Esophagus squamous epithelium (tissue), 5 donors: Measurements from ENCODE around the gene CLPTM1L. TPM values are rescaled to one million over a fixed set of nuclear protein-coding genes. Genes with fewer than 3 reads are reported as not detected.

Experiments
- DNase-seq: peaks from one replicate; lab custom pipeline; 2025; lab: John Stamatoyannopoulos, UW
- H3K27ac ChIP-seq, 4 donors: fragments of 200-600 bp; sonication (generic); one replicate each; pipeline ENCODE4 v1.5.1; 2016 to 2019; ENCODE audit warnings: mild to moderate bottlenecking in 1 of 4
- H3K27me3 ChIP-seq, 4 donors: fragments of 200-600 bp; sonication (generic); 1 replicate in 3 of 4; 2 replicates in 1 of 4; pipeline versions ENCODE4 v1.5.1 to v1.6.0; 2017 to 2021; ENCODE audit warnings: antibody characterized with exemption in 1 of 4
- H3K36me3 ChIP-seq, 3 donors: fragments of 200-600 bp; sonication (generic); one replicate each; pipeline ENCODE4 v1.5.1; 2016 to 2019
- H3K4me1 ChIP-seq, 3 donors: fragments of 200-600 bp; sonication (generic); one replicate each; pipeline ENCODE4 v1.5.1; 2017 to 2019
- H3K4me3 ChIP-seq, 4 donors: fragments of 200-600 bp; sonication (generic); 1 replicate in 3 of 4; 2 replicates in 1 of 4; pipeline ENCODE4 v1.5.1; 2016 to 2019; ENCODE audit warnings: mild to moderate bottlenecking in 2 of 4, moderate library complexity in 1 of 4
- H3K9me3 ChIP-seq, 3 donors: fragments of 200-600 bp; sonication (generic); one replicate each; pipeline ENCODE4 v1.5.1; 2016 to 2019
- POLR2A ChIP-seq, 4 donors: fragments of 450-650 bp; IDR thresholded peaks; one replicate each; pipeline ENCODE4 v1.6.1; 2017; ENCODE audit warnings: antibody characterized with exemption in 4 of 4, mild to moderate bottlenecking in 4 of 4, moderate library complexity in 3 of 4
- WGBS, 2 donors: methylation state at CpG; one replicate each; pipeline ENCODE4 v1.1.5; 2018; 5-methylcytosine and 5-hydroxymethylcytosine counted together
- intact Hi-C: fragments of 100-400 bp; cut with DNase I; formaldehyde crosslinking; loops from one replicate; pipeline ENCODE4 v1.15.0; 2022
- total RNA-seq, 4 donors: library from RNA; depleted of rRNA; stranded (reverse); fragments of >200 nt; gene quantifications; one replicate each; pipeline ENCODE4 v1.1.0, GENCODE V29; 2016
- TF ChIP-seq, protein P1 (sequence below), 6 experiments: fragments of 450-650 bp in 4 of 6; fragments of 200-600 bp in 2 of 6; sonication (generic) in 2 of 6; IDR thresholded peaks; one replicate each; pipeline ENCODE4 v1.5.1; 2016 to 2019; ENCODE audit warnings: antibody characterized with exemption in 6 of 6, mild to moderate bottlenecking in 4 of 6, moderate library complexity in 4 of 6
- donor health status: DM: yes; HTN: yes; CAD: no.

The CLPTM1L gene
- total RNA-seq, 4 donors from 2014 or later, result 42.8 to 75.2 (median 65.1) TPM

- Histone ChIP-seq H3K4me3 (no peak overlapping the region), H3K36me3 (no peaks in the 10 kb centered on the region), H3K9me3 (no peaks in the 10 kb centered on the region), H3K27me3 (peaks cover 0 to 80% (median 0%) of the 10 kb centered on the region in 4 donors), H3K27ac (no peak overlapping the region), H3K4me1 (peaks cover 4 to 15% (median 9%) of the 10 kb centered on the region in 3 donors)
- intact Hi-C loops, result no loop called here
- TF ChIP-seq, protein P1, sequence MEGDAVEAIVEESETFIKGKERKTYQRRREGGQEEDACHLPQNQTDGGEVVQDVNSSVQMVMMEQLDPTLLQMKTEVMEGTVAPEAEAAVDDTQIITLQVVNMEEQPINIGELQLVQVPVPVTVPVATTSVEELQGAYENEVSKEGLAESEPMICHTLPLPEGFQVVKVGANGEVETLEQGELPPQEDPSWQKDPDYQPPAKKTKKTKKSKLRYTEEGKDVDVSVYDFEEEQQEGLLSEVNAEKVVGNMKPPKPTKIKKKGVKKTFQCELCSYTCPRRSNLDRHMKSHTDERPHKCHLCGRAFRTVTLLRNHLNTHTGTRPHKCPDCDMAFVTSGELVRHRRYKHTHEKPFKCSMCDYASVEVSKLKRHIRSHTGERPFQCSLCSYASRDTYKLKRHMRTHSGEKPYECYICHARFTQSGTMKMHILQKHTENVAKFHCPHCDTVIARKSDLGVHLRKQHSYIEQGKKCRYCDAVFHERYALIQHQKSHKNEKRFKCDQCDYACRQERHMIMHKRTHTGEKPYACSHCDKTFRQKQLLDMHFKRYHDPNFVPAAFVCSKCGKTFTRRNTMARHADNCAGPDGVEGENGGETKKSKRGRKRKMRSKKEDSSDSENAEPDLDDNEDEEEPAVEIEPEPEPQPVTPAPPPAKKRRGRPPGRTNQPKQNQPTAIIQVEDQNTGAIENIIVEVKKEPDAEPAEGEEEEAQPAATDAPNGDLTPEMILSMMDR (IDR thresholded peaks at IDR 0.05), result no peak
- TF ChIP-seq POLR2A (IDR thresholded peaks at IDR 0.05), result no peak
- 87 to 92% methylated on average over 4 of the region's 4 CpGs for WGBS, 2 donors
- DNase-seq, result no peak
Measured at GRCh38 chr5:1297243-1297642, 47.7 kb downstream of the CLPTM1L start.

- H3K36me3 ChIP-seq, result no peaks in the 10 kb centered on the region
- TF ChIP-seq, protein P1 (IDR thresholded peaks at IDR 0.05), result no peak
- no peak for TF ChIP-seq POLR2A (IDR thresholded peaks at IDR 0.05)
- intact Hi-C loops, result no loop called here
- H3K27ac ChIP-seq, result no peak overlapping the region
- peak overlapping the region in 1 of 4 donors; percentile 52 for H3K4me3 ChIP-seq
- 61 to 70% methylated on average over 4 to 14 of the region's 22 CpGs for WGBS, 2 donors
- no peaks in the 10 kb centered on the region for H3K9me3 ChIP-seq
- peaks cover 4 to 15% (median 9%) of the 10 kb centered on the region in 3 donors for H3K4me1 ChIP-seq
- peaks cover 0 to 90% (median 0%) of the 10 kb centered on the region in 4 donors for H3K27me3 ChIP-seq
- DNase-seq, result no peak
Measured at GRCh38 chr5:1295650-1296037, 49.3 kb downstream of the CLPTM1L start.

DNA sequence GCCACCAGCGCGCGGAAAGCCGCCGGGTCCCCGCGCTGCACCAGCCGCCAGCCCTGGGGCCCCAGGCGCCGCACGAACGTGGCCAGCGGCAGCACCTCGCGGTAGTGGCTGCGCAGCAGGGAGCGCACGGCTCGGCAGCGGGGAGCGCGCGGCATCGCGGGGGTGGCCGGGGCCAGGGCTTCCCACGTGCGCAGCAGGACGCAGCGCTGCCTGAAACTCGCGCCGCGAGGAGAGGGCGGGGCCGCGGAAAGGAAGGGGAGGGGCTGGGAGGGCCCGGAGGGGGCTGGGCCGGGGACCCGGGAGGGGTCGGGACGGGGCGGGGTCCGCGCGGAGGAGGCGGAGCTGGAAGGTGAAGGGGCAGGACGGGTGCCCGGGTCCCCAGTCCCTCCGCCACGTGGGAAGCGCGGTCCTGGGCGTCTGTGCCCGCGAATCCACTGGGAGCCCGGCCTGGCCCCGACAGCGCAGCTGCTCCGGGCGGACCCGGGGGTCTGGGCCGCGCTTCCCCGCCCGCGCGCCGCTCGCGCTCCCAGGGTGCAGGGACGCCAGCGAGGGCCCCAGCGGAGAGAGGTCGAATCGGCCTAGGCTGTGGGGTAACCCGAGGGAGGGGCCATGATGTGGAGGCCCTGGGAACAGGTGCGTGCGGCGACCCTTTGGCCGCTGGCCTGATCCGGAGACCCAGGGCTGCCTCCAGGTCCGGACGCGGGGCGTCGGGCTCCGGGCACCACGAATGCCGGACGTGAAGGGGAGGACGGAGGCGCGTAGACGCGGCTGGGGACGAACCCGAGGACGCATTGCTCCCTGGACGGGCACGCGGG lies 49.9 kb downstream of the CLPTM1L start, which contains the start of gene TERT:
TSS of gene TERT (minus strand) at position 234 of the 815 bp plus-strand sequence. CDS start at position 155, 79 bp downstream.
- H3K4me1 ChIP-seq, result peaks cover 4 to 15% (median 9%) of the 10 kb centered on the region in 3 donors
- DNase-seq, result no peak
- intact Hi-C loops, result no loop called here
- peaks cover 0 to 90% (median 0%) of the 10 kb centered on the region in 4 donors for H3K27me3 ChIP-seq
- H3K36me3 ChIP-seq, result no peaks in the 10 kb centered on the region
- 27 to 48% methylated on average over 15 to 19 of the region's 102 CpGs for WGBS, 2 donors
- peak within 1 kb of the TSS in 3 of 4 donors; percentile 5 to 52 (median 32) for H3K4me3 ChIP-seq
- TF ChIP-seq, protein P1 (IDR thresholded peaks at IDR 0.05), result no peak
- no peak for TF ChIP-seq POLR2A (IDR thresholded peaks at IDR 0.05)
- H3K27ac ChIP-seq, result no peak within 1 kb of the TSS
- no peaks in the 10 kb centered on the region for H3K9me3 ChIP-seq

GRCh38 chr5:1294206-1294834 lies 50.6 kb downstream of the CLPTM1L start:
- Histone ChIP-seq H3K4me1 (peaks cover 4 to 15% (median 9%) of the 10 kb centered on the region in 3 donors), H3K4me3 (peak overlapping the region in 2 of 4 donors; percentile 32 to 52), H3K9me3 (no peaks in the 10 kb centered on the region), H3K27ac (no peak overlapping the region), H3K27me3 (peaks cover 0 to 84% (median 0%) of the 10 kb centered on the region in 4 donors), H3K36me3 (no peaks in the 10 kb centered on the region)
- intact Hi-C loops, result no loop called here
- no peak for DNase-seq
- WGBS, 2 donors, result 2% methylated on average over 18 of the region's 69 CpGs; no CpG with 5 or more reads in 1 of the 2 donors
- TF ChIP-seq, protein P1 (IDR thresholded peaks at IDR 0.05), result no peak
- no peak for TF ChIP-seq POLR2A (IDR thresholded peaks at IDR 0.05)
